ACC112 (cell line): ENCODE measurements around the gene PIP5K1C.

Experiments
- H2AFZ ChIP-seq: fragments of 200-600 bp; sonication (generic); one replicate; pipeline ENCODE4 v1.6.0; 2017; ENCODE audit warnings: antibody characterized with exemption, low read length; ENCODE audit not compliant: unreplicated experiment
- H3K27ac ChIP-seq: fragments of 200-600 bp; sonication (generic); 2 replicates; pipeline ENCODE4 v1.5.1; 2014; ENCODE audit warnings: low read depth, mild to moderate bottlenecking, antibody characterized with exemption, low read length, moderate library complexity
- H3K27me3 ChIP-seq: fragments of 200-600 bp; sonication (generic); 2 replicates; pipeline ENCODE4 v1.6.1; 2014; ENCODE audit warnings: mild to moderate bottlenecking, antibody characterized with exemption, low read length, moderate library complexity, mixed read lengths; ENCODE audit not compliant: insufficient read depth
- H3K36me3 ChIP-seq: fragments of 200-600 bp; sonication (generic); 2 replicates; pipeline ENCODE4 v1.6.1; 2016; ENCODE audit warnings: mild to moderate bottlenecking, antibody characterized with exemption, low read length, moderate library complexity, mixed read lengths; ENCODE audit not compliant: insufficient read depth
- H3K4me1 ChIP-seq: fragments of 200-600 bp; sonication (generic); one replicate; pipeline ENCODE4 v1.6.1; 2016; ENCODE audit warnings: low read length, mixed read lengths; ENCODE audit not compliant: insufficient read depth, unreplicated experiment, control insufficient read depth
- H3K4me3 ChIP-seq: fragments of 200-600 bp; sonication (generic); 2 replicates; pipeline ENCODE4 v1.5.1; 2014; ENCODE audit warnings: mild to moderate bottlenecking, low read depth, low read length
- H3K79me2 ChIP-seq: fragments of 200-600 bp; sonication (generic); one replicate; pipeline ENCODE4 v1.6.0; 2016; ENCODE audit warnings: low read length; ENCODE audit not compliant: control insufficient read depth, unreplicated experiment, insufficient read depth

The PIP5K1C gene

DNA sequence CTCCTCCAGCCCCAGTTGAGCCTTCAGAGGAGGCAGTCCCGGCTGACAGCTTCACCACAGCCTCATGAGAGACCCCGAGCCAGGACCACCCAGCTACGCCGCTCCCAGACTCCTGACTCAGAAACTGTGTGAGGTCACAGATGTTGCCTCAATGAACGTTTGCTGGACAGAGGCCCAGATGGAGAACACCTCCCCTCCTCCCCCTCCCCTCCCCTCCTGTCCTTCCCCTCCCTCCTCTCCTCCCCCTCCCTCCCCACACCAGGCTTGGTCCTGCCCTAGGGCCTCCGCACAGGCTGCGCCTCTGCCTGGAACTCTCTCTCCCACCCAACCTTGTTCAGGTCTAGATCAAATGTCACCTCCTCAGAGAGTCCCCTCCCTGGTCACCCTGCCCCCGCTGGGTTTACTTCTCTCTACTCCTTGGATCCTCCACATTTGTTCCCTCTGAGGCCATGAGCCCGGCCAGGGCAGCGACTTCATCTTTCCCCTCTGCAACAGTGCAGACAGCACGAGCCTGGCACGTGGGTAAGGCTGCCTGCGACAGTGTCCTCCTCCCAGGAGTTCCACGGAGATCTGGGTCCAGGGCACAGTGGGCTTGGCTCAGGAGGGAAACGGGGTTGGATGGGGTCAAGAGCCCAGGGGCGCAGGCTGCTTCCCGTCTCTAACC lies 17.4 kb downstream of the PIP5K1C start:
- Histone ChIP-seq H2AFZ (no peak overlapping the region), H3K4me3 (no peak overlapping the region), H3K79me2 (peaks cover 25% of the 10 kb centered on the region), H3K36me3 (peaks cover 7% of the 10 kb centered on the region; the same call in 1 of the 2 replicates), H3K4me1 (peaks cover 3% of the 10 kb centered on the region), H3K27ac (no peak overlapping the region), H3K27me3 (no peaks in the 10 kb centered on the region)

DNA sequence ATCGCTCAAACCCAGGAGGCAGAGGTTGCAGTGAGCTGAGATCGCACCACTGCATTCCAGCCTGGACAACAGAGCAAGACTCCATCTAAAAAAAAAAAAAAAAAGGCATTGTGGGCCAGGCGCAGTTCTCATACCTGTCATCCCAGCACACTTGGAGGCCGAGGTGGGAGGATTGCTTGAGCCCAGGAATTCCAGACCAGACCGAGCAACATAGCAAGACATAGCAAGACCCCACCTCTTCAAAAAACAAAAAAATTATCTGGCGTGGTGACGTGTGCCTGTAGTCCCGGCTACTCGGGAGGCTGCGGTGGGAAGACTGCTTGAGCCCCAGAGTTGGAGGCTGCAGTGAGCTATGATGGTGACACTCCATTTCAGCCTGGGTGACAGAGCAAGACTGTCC lies 18.0 kb downstream of the PIP5K1C start:
- Histone ChIP-seq H3K4me1 (peaks cover 3% of the 10 kb centered on the region), H3K4me3 (no peak overlapping the region), H2AFZ (no peak overlapping the region), H3K36me3 (peaks cover 7% of the 10 kb centered on the region; the same call in 1 of the 2 replicates), H3K79me2 (peaks cover 21% of the 10 kb centered on the region), H3K27ac (no peak overlapping the region), H3K27me3 (no peaks in the 10 kb centered on the region)

DNA sequence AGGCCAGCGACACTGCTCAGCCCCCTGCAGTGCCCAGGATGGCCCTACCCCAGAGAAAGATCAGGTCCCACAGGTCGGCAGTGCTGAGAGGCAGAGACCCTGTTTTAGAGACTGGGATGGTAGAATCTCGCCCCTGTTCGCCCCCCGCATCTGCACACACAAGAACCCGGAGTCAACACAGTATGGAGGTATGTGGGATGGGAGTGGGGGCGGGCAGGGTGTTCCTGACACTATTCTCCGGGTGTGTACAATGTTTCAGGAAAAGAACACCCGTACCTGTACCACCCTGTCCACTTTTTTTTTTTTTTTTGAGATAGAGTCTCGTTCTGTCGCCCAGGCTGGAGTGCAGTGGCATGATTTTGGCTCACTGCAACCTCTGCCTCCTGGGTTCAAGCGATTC lies 19.3 kb downstream of the PIP5K1C start:
- H3K4me1 ChIP-seq = peaks cover 3% of the 10 kb centered on the region

GRCh38 chr19:3679581-3679980 lies 20.7 kb downstream of the PIP5K1C start:
- H3K79me2 ChIP-seq = peaks cover 17% of the 10 kb centered on the region
- H2AFZ ChIP-seq = no peak overlapping the region
- H3K4me3 ChIP-seq = no peak overlapping the region
- peaks cover 5% of the 10 kb centered on the region; the same call in 1 of the 2 replicates for H3K36me3 ChIP-seq
- H3K27ac ChIP-seq = no peak overlapping the region
- H3K27me3 ChIP-seq = no peaks in the 10 kb centered on the region
- H3K4me1 ChIP-seq = peaks cover 3% of the 10 kb centered on the region

More for the DNA sequence above, 19.3 kb downstream of the PIP5K1C start:
- H3K79me2 ChIP-seq = peaks cover 21% of the 10 kb centered on the region
- H3K27ac ChIP-seq = no peak overlapping the region
- H3K4me3 ChIP-seq = no peak overlapping the region
- H3K27me3 ChIP-seq = no peaks in the 10 kb centered on the region
- peaks cover 7% of the 10 kb centered on the region; the same call in 1 of the 2 replicates for H3K36me3 ChIP-seq
- no peak overlapping the region for H2AFZ ChIP-seq

GRCh38 chr19:3679138-3679537 lies 21.1 kb downstream of the PIP5K1C start:
- Histone ChIP-seq H3K27me3 (no peaks in the 10 kb centered on the region), H3K27ac (no peak overlapping the region), H3K4me3 (no peak overlapping the region), H3K79me2 (peaks cover 13% of the 10 kb centered on the region), H3K4me1 (peaks cover 3% of the 10 kb centered on the region), H3K36me3 (peaks cover under 1% of the 10 kb centered on the region; the same call in 1 of the 2 replicates), H2AFZ (no peak overlapping the region)

DNA sequence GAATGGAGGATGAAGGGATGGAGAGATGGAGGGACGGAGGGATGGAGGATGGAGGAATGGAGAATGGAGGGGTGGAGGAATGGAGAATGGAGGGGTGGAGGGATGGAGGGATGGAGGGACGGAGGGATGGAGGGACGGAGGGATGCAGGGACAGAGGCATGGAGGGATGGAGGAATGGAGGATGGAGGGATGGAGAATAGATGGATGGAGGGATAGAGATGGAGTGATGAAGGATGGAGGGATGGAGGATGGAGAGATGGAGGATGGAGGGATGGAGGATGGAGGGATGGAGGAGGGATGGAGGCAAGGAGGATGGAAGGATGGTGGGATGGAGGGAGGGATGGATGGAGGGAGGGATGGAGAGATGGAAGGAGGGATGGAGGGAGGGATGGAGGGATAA lies 22.1 kb downstream of the PIP5K1C start:
- Histone ChIP-seq H3K4me3 (no peak overlapping the region), H3K27ac (no peak overlapping the region), H3K36me3 (no peaks in the 10 kb centered on the region), H3K4me1 (peaks cover 3% of the 10 kb centered on the region), H3K27me3 (no peaks in the 10 kb centered on the region), H3K79me2 (peaks cover 6% of the 10 kb centered on the region), H2AFZ (no peak overlapping the region)

GRCh38 chr19:3674784-3675543 lies 25.3 kb downstream of the PIP5K1C start:
- Histone ChIP-seq H3K27ac (no peak overlapping the region), H3K4me3 (no peak overlapping the region), H3K36me3 (no peaks in the 10 kb centered on the region), H2AFZ (no peak overlapping the region), H3K4me1 (peaks cover 19% of the 10 kb centered on the region), H3K79me2 (peaks cover 3% of the 10 kb centered on the region), H3K27me3 (no peaks in the 10 kb centered on the region)

- Histone ChIP-seq H3K27me3 (no peaks in the 10 kb centered on the region), H3K27ac (no peak overlapping the region), H3K36me3 (no peaks in the 10 kb centered on the region), H3K79me2 (peaks cover 3% of the 10 kb centered on the region), H3K4me3 (no peak overlapping the region), H2AFZ (no peak overlapping the region), H3K4me1 (peaks cover 24% of the 10 kb centered on the region)
Measured at GRCh38 chr19:3673506-3674439, 26.5 kb downstream of the PIP5K1C start.

DNA sequence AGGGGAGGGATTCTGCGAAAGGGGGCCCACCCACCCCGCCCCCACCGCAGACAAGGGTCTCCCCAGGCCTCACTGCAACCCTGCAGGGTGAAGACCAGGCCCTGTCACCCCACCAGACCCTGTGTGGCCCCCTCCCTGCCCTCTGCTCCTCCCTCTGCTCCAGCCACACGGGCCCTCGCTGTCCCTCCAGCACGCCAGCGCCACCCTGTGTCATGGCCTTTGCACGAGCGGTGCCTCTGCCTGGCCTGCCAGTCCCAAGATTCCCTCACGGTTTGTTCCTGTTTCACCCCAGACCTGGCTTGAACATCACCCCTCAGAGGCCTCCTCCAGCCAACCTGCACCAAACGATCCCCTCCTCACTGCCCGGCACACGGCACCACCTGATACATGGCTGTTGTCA lies 27.3 kb downstream of the PIP5K1C start:
- peaks cover 3% of the 10 kb centered on the region for H3K79me2 ChIP-seq
- H3K27ac ChIP-seq = no peak overlapping the region
- no peak overlapping the region for H2AFZ ChIP-seq

DNA sequence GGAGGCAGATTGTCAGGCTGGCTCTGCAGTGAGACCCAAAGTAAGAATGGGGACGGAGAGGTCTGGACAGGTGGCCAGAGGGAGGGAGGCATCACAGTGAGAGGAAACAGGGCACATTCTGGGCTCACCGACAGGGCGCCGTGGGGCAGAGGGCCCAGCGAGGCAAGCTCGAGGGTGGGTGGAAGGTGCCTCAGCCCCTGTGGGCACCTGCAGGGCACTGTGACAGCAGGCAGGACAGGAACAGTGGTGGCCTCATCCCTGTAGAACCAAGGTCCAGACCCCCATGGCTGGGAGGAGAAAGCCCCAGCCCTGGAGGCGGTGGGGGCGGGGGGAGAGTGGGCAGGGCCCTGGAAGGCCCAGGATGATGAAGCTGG lies 27.7 kb downstream of the PIP5K1C start:
- Histone ChIP-seq H3K27me3 (no peaks in the 10 kb centered on the region), H2AFZ (no peak overlapping the region), H3K36me3 (no peaks in the 10 kb centered on the region), H3K27ac (no peak overlapping the region), H3K4me3 (no peak overlapping the region), H3K79me2 (peaks cover 3% of the 10 kb centered on the region), H3K4me1 (peaks cover 24% of the 10 kb centered on the region)

More for the DNA sequence above, 27.3 kb downstream of the PIP5K1C start:
- peaks cover 24% of the 10 kb centered on the region for H3K4me1 ChIP-seq
- no peaks in the 10 kb centered on the region for H3K27me3 ChIP-seq
- no peak overlapping the region for H3K4me3 ChIP-seq
- no peaks in the 10 kb centered on the region for H3K36me3 ChIP-seq
